HL-60 (cell line): ENCODE measurements around the gene SOX5.

Experiments used
- DNase-seq, 2 experiments: peaks; one replicate each; pipeline ENCODE4 v3.0.0-alpha.2; 2010 to 2020; ENCODE audit warnings: low read depth in 1 of 2, low spot score in 1 of 2
- H3K27ac ChIP-seq: fragments of 250-450 bp; sonication (Bioruptor Pico); replicated peaks from 2 replicates; pipeline ENCODE4 v1.5.1; 2020; ENCODE audit warnings: mild to moderate bottlenecking, moderate library complexity
- H3K27me3 ChIP-seq: fragments of 250-450 bp; sonication (Bioruptor Pico); 2 replicates; pipeline ENCODE4 v1.5.1; 2021; ENCODE audit warnings: mild to moderate bottlenecking, moderate library complexity; ENCODE audit not compliant: insufficient read depth, poor library complexity, severe bottlenecking
- H3K4me3 ChIP-seq: replicated peaks from 2 replicates; pipeline ENCODE4 v1.5.1; 2011; ENCODE audit warnings: mild to moderate bottlenecking, control low read depth, low read length; ENCODE audit not compliant: insufficient read depth
- GABPA ChIP-seq: IDR thresholded peaks from 2 replicates; pipeline ENCODE4 v1.6.1; 2012; ENCODE audit warnings: low read depth
- POLR2AphosphoS5 ChIP-seq: IDR thresholded peaks from 2 replicates; pipeline ENCODE4 v1.6.1; 2012; ENCODE audit warnings: low read depth
- SPI1 ChIP-seq: IDR thresholded peaks from 2 replicates; pipeline ENCODE4 v1.6.1; 2012; ENCODE audit warnings: low read depth, mild to moderate bottlenecking, borderline replicate concordance
- TF ChIP-seq, protein P1 (sequence below): IDR thresholded peaks from one replicate; pipeline ENCODE4 v1.5.1; 2011; ENCODE audit warnings: low read length, control low read depth, inconsistent platforms; ENCODE audit not compliant: insufficient read depth
- TF ChIP-seq, protein P2 (sequence below): IDR thresholded peaks from 2 replicates; pipeline ENCODE4 v1.6.1; 2012; ENCODE audit warnings: low read depth; ENCODE audit not compliant: insufficient replicate concordance

The SOX5 gene

DNA sequence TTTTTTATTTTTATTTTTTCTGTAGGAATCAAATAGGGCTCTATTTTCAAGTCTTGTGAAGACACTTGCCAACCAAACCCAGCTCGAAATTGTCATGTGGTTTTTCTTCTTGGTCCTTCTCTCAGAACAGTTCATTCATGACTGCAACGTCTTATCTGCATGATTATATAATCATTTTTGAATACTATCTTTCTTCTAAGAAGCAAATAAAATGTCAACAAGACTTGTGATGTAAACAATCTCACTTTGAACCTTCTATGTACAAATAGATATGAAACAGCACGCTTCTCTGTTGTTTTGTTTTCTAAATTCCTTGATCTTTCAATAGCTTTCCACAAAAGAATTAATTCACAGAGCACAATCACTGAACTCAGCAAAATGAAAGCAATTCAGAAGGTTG is 320.7 kb downstream of the SOX5 start:
- no peak overlapping the region for H3K4me3 ChIP-seq
- no peak overlapping the region for H3K27ac ChIP-seq
- H3K27me3 ChIP-seq: no peaks in the 10 kb centered on the region
- DNase-seq: no peak
- TF ChIP-seq POLR2AphosphoS5 (no peak), SPI1 (no peak)
- TF ChIP-seq, protein P1, sequence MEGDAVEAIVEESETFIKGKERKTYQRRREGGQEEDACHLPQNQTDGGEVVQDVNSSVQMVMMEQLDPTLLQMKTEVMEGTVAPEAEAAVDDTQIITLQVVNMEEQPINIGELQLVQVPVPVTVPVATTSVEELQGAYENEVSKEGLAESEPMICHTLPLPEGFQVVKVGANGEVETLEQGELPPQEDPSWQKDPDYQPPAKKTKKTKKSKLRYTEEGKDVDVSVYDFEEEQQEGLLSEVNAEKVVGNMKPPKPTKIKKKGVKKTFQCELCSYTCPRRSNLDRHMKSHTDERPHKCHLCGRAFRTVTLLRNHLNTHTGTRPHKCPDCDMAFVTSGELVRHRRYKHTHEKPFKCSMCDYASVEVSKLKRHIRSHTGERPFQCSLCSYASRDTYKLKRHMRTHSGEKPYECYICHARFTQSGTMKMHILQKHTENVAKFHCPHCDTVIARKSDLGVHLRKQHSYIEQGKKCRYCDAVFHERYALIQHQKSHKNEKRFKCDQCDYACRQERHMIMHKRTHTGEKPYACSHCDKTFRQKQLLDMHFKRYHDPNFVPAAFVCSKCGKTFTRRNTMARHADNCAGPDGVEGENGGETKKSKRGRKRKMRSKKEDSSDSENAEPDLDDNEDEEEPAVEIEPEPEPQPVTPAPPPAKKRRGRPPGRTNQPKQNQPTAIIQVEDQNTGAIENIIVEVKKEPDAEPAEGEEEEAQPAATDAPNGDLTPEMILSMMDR: no peak

DNA sequence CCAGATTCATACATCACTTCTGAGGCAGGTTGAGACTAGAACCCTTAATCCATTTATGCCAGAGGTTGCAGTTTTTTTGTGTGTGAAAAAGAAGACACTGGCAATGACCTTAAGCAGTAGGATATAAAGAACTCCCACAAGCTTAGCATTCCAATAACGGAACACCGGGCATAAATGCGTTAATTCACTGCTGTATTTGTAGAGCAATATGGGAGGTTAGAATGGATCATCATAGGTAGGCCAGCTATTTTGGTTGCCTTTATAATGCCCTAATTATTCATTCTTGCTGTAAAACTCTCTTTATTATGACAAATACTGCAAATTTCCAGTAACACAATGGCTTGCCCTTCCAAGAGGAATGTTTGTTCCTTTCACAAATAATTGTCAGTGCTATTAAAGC is 322.7 kb downstream of the SOX5 start:
- DNase-seq: no peak
- TF ChIP-seq, protein P2, sequence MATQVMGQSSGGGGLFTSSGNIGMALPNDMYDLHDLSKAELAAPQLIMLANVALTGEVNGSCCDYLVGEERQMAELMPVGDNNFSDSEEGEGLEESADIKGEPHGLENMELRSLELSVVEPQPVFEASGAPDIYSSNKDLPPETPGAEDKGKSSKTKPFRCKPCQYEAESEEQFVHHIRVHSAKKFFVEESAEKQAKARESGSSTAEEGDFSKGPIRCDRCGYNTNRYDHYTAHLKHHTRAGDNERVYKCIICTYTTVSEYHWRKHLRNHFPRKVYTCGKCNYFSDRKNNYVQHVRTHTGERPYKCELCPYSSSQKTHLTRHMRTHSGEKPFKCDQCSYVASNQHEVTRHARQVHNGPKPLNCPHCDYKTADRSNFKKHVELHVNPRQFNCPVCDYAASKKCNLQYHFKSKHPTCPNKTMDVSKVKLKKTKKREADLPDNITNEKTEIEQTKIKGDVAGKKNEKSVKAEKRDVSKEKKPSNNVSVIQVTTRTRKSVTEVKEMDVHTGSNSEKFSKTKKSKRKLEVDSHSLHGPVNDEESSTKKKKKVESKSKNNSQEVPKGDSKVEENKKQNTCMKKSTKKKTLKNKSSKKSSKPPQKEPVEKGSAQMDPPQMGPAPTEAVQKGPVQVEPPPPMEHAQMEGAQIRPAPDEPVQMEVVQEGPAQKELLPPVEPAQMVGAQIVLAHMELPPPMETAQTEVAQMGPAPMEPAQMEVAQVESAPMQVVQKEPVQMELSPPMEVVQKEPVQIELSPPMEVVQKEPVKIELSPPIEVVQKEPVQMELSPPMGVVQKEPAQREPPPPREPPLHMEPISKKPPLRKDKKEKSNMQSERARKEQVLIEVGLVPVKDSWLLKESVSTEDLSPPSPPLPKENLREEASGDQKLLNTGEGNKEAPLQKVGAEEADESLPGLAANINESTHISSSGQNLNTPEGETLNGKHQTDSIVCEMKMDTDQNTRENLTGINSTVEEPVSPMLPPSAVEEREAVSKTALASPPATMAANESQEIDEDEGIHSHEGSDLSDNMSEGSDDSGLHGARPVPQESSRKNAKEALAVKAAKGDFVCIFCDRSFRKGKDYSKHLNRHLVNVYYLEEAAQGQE: no peak
- no peak for TF ChIP-seq SPI1
- TF ChIP-seq GABPA: no peak
- no peak for TF ChIP-seq POLR2AphosphoS5
- TF ChIP-seq, protein P1: no peak

DNA sequence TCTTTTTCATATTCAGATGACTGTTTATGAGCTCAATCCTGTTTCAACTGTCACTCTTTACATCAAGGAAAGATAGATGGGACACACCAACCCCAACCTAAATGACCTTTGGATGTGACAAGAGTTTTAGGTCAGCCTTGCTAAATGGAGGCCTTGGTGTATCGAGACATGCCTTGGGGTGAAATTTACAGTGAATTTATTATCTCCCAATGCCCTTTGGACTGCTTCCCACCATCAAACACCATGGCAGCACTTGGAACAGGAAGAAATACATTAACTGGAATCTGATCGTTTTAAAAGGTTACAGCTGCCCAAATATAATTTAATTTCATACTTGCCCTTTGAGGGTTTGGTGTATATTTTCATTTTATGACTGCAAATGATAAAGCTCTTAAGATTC is 327.6 kb downstream of the SOX5 start:
- H3K27me3 ChIP-seq: no peaks in the 10 kb centered on the region
- H3K27ac ChIP-seq: no peak overlapping the region
- DNase-seq: no peak
- no peak overlapping the region for H3K4me3 ChIP-seq
- TF ChIP-seq, protein P2: no peak
- no peak for TF ChIP-seq POLR2AphosphoS5
- TF ChIP-seq SPI1: no peak
- TF ChIP-seq GABPA: no peak
- TF ChIP-seq, protein P1: no peak

More for the DNA sequence above, 322.7 kb downstream of the SOX5 start:
- no peak overlapping the region for H3K27ac ChIP-seq
- no peak overlapping the region for H3K4me3 ChIP-seq
- no peaks in the 10 kb centered on the region for H3K27me3 ChIP-seq

DNA sequence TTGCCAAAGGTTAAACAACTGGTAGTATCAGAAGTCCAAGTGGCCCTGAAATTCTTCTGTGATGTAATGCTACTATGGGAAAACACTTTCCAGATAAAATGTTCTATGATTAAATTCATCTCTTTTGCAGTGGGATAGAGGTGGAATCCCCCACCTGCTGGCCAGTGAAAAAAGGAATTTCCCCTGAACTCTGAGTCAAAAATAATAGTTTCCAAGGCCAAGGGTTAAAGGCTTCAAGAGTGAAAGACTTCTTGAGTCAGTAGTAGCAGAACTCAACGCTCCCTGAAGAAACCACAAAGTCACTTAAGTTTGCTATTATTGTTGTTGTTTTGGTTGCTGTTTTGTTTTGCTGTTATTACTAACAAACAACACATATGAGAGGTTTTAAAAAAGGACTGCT is 330.8 kb downstream of the SOX5 start:
- TF ChIP-seq POLR2AphosphoS5: no peak
- no peak for TF ChIP-seq GABPA
- TF ChIP-seq, protein P1: no peak
- TF ChIP-seq SPI1: no peak
- TF ChIP-seq, protein P2: no peak
- H3K27me3 ChIP-seq: no peaks in the 10 kb centered on the region
- DNase-seq: no peak
- no peak overlapping the region for H3K4me3 ChIP-seq
- H3K27ac ChIP-seq: no peak overlapping the region
